Smooth muscle cell (in vitro differentiated cells): ENCODE data around the gene HTATIP2. TPM values are rescaled to one million over a fixed set of nuclear protein-coding genes. Genes with fewer than 3 reads are reported as not detected.

ENCODE experiments used
- DNase-seq: peaks from one replicate; lab custom pipeline; 2025; ENCODE audit not compliant: unreplicated experiment; lab: John Stamatoyannopoulos, UW
- H2AFZ ChIP-seq: fragments of 200-600 bp; sonication (generic); 2 replicates; pipeline ENCODE4 v1.6.0; 2016; ENCODE audit warnings: antibody characterized with exemption, low read depth, mild to moderate bottlenecking
- H3F3A ChIP-seq: fragments of 200-600 bp; sonication (generic); 2 replicates; pipeline ENCODE4 v1.6.0; 2017; ENCODE audit warnings: antibody characterized with exemption, low read depth
- H3K27ac ChIP-seq: fragments of 200-600 bp; sonication (generic); 2 replicates; pipeline ENCODE4 v1.5.1; 2016; ENCODE audit warnings: low read depth, mild to moderate bottlenecking
- H3K27me3 ChIP-seq: fragments of 200-600 bp; sonication (generic); 2 replicates; pipeline ENCODE4 v1.6.1; 2016; ENCODE audit warnings: low read depth, mild to moderate bottlenecking
- H3K36me3 ChIP-seq: fragments of 200-600 bp; sonication (generic); 2 replicates; pipeline ENCODE4 v1.5.1; 2016; ENCODE audit warnings: low read depth
- H3K4me1 ChIP-seq: fragments of 200-600 bp; sonication (generic); 2 replicates; pipeline ENCODE4 v1.5.1; 2016; ENCODE audit warnings: low read depth
- H3K4me2 ChIP-seq: fragments of 200-600 bp; sonication (generic); 2 replicates; pipeline ENCODE4 v1.6.0; 2016; ENCODE audit warnings: mild to moderate bottlenecking
- H3K4me3 ChIP-seq: fragments of 200-600 bp; sonication (generic); 2 replicates; pipeline ENCODE4 v1.5.1; 2016; ENCODE audit warnings: mild to moderate bottlenecking
- H3K79me2 ChIP-seq: fragments of 200-600 bp; sonication (generic); 2 replicates; pipeline ENCODE4 v1.6.0; 2016; ENCODE audit warnings: low read depth, mild to moderate bottlenecking
- H3K9ac ChIP-seq: fragments of 200-600 bp; sonication (generic); 2 replicates; pipeline ENCODE4 v1.6.0; 2016; ENCODE audit warnings: low read depth
- H3K9me3 ChIP-seq: fragments of 200-600 bp; sonication (generic); replicated peaks from 2 replicates; pipeline ENCODE4 v1.5.1; 2016; ENCODE audit warnings: low read depth
- H4K20me1 ChIP-seq: fragments of 200-600 bp; sonication (generic); 2 replicates; pipeline ENCODE4 v1.6.0; 2016; ENCODE audit warnings: low read depth
- WGBS: methylation state at CpG from one replicate; pipeline ENCODE4 v1.1.7; 2016; ENCODE audit warnings: low lambda C conversion rate; 5-methylcytosine and 5-hydroxymethylcytosine counted together
- polyA plus RNA-seq: library from polyadenylated mRNA; unstranded; fragments of >200 nt; fragmentation: Nextera tagmentation; extraction: Ambion mirVana; gene quantifications from 2 replicates; pipeline ENCODE4 v1.2.1, GENCODE V29; 2016
- total RNA-seq: library from RNA; depleted of rRNA; stranded (reverse); fragments of >200 nt; gene quantifications from 2 replicates; pipeline ENCODE4 v1.2.3, GENCODE V29; 2014
- TF ChIP-seq, protein P1 (sequence below): fragments of 200-600 bp; sonication (generic); IDR thresholded peaks from 2 replicates; pipeline ENCODE4 v1.5.1; 2017; ENCODE audit warnings: borderline replicate concordance, mild to moderate bottlenecking, antibody characterized with exemption; ENCODE audit not compliant: insufficient read depth, poor library complexity, severe bottlenecking

The HTATIP2 gene
- total and polyA plus RNA-seq, 2 experiments from 2014 or later: 34.1 to 38.4 TPM

DNA sequence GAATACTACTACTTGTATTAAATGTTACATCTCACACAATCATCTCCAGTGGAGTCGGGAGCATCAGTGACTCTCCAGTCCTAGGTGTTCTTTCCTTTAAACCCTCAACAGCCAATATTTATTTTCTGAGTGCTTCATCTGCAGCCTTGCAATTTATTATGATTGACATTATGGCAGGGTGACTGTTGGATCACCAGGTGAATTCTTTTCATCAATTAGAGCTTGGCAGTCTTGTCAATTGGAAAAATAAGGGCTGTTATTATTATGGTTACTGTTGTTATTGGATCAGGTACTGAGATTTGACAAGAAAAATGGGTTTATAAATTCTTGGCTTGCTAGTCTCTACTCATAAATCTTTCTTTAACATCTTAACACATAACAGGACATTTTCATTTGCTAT is 27.5 kb upstream of the HTATIP2 start:
- Histone ChIP-seq H4K20me1 (no peaks in the 10 kb centered on the region), H3K27me3 (peaks cover 11% of the 10 kb centered on the region), H3F3A (no peaks in the 10 kb centered on the region), H3K4me3 (no peak overlapping the region), H2AFZ (no peak overlapping the region), H3K36me3 (no peaks in the 10 kb centered on the region), H3K4me2 (no peak overlapping the region), H3K9me3 (no peaks in the 10 kb centered on the region), H3K4me1 (peaks cover 17% of the 10 kb centered on the region), H3K9ac (no peak overlapping the region), H3K27ac (no peak overlapping the region), H3K79me2 (no peaks in the 10 kb centered on the region)
- no peak for DNase-seq
- WGBS: 100% methylated on average over 1 of the region's 1 CpG
- TF ChIP-seq, protein P1, sequence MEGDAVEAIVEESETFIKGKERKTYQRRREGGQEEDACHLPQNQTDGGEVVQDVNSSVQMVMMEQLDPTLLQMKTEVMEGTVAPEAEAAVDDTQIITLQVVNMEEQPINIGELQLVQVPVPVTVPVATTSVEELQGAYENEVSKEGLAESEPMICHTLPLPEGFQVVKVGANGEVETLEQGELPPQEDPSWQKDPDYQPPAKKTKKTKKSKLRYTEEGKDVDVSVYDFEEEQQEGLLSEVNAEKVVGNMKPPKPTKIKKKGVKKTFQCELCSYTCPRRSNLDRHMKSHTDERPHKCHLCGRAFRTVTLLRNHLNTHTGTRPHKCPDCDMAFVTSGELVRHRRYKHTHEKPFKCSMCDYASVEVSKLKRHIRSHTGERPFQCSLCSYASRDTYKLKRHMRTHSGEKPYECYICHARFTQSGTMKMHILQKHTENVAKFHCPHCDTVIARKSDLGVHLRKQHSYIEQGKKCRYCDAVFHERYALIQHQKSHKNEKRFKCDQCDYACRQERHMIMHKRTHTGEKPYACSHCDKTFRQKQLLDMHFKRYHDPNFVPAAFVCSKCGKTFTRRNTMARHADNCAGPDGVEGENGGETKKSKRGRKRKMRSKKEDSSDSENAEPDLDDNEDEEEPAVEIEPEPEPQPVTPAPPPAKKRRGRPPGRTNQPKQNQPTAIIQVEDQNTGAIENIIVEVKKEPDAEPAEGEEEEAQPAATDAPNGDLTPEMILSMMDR: no peak

DNA sequence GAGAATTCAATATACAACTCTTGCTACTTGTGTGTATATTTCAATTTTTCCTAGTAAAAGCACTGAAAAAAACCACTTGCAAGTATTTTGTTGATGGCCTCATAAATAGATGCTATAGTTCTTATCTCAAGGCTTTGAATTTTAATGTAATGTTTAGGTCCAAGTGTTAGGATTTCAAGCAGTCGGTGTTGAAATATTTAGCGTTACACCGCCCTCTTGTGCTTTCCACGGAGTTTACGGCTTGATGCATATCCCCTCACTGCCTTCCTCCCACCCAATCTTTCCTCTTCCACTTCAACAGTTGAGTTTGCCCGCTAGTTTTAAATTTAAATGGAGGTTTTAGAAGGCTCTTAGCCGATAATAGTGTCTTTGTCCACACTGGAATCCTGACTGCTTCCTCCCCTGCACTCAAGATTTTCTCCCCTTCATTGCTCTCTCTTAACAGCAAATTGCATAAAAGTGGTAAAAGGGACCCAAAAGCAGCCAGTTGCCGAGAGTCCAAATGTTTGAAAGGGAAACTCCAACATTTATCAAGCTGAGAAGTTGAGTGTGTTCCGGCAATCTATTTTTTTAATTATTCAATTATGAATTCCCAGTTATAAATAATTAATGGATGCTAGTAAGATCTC is 25.9 kb upstream of the HTATIP2 start:
- H2AFZ ChIP-seq: no peak overlapping the region
- TF ChIP-seq, protein P1: peak; percentile 41
- no peak for DNase-seq
- no peaks in the 10 kb centered on the region for H3K36me3 ChIP-seq
- H3K9ac ChIP-seq: no peak overlapping the region
- H4K20me1 ChIP-seq: no peaks in the 10 kb centered on the region
- peaks cover 11% of the 10 kb centered on the region for H3F3A ChIP-seq
- WGBS: 26% methylated on average over 9 of the region's 9 CpGs
- H3K27ac ChIP-seq: no peak overlapping the region
- no peaks in the 10 kb centered on the region for H3K79me2 ChIP-seq
- no peaks in the 10 kb centered on the region for H3K9me3 ChIP-seq
- peaks cover 32% of the 10 kb centered on the region for H3K4me1 ChIP-seq
- no peak overlapping the region for H3K4me2 ChIP-seq
- no peak overlapping the region for H3K4me3 ChIP-seq
- H3K27me3 ChIP-seq: peaks cover 9% of the 10 kb centered on the region

DNA sequence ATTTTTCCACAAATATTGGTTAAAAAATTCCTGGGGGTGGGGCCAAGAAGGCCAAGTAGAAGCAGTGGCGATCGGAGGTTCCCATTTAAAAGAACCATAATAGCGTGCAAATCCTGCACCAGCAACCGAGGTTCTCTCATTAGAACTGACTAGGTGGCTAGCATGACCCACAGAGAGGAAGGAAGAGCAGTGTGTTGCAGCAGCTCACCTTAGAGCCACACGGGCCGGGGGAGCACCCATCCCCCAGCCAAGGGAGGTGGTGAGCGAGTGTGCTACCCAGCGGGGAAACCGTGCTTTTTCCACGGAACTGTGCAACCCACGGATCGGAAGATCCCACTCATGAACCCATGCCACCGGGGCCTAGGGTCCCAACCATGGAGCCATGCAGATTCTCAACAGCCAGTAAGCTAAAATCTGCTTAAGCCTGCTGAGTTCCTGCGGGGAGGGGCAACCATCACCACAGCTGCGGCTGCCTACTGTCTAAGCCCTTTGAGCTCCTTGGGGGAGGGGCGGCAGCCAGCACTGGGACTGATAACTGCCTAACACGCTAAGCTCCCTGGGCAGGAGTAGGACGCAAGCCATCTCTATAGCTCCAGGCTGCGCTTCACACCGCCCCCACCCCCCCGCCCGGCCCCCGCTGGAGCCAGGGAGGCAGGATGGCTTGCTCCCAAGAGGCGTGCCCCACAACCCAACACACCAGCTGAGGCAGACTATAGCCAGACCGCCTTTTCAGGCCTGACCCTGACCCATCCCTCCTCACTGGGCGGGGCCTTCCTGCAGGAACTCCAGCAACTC is 21.0 kb upstream of the HTATIP2 start:
- Histone ChIP-seq H3K9ac (no peak overlapping the region), H3F3A (peaks cover 11% of the 10 kb centered on the region), H3K27ac (no peak overlapping the region), H3K4me3 (no peak overlapping the region), H3K9me3 (no peaks in the 10 kb centered on the region), H2AFZ (no peak overlapping the region), H3K79me2 (no peaks in the 10 kb centered on the region), H3K36me3 (no peaks in the 10 kb centered on the region), H3K27me3 (no peaks in the 10 kb centered on the region), H3K4me1 (peaks cover 34% of the 10 kb centered on the region), H3K4me2 (peak overlapping the region; percentile 68), H4K20me1 (no peaks in the 10 kb centered on the region)
- WGBS: 19% methylated on average over 26 of the region's 26 CpGs
- DNase-seq: peak; percentile 40
- TF ChIP-seq, protein P1: no peak
